Fibroblast of lung (primary cell): ENCODE results near the gene RALGDS. TPM values are rescaled to one million over a fixed set of nuclear protein-coding genes. Genes with fewer than 3 reads are reported as not detected.

Experiments
- DNase-seq, 2 donors: peaks; one replicate each; pipeline versions ENCODE4 v3.0.0 to v3.0.0-alpha.2; 2010; ENCODE audit warnings: low read depth in 2 of 2
- H2AFZ ChIP-seq: 2 replicates; pipeline ENCODE4 v1.5.1; 2012; ENCODE audit warnings: low read length, control low read depth, inconsistent platforms
- H3K27ac ChIP-seq: 2 replicates; pipeline ENCODE4 v1.5.1; 2011; ENCODE audit warnings: low read length, control low read depth; ENCODE audit not compliant: insufficient read depth
- H3K27me3 ChIP-seq: 2 replicates; pipeline ENCODE4 v1.5.1; 2011; ENCODE audit warnings: mild to moderate bottlenecking, low read length; ENCODE audit not compliant: control insufficient read depth, insufficient read depth
- H3K36me3 ChIP-seq: 2 replicates; pipeline ENCODE4 v1.5.1; 2011; ENCODE audit warnings: low read length; ENCODE audit not compliant: control insufficient read depth, insufficient read depth
- H3K4me1 ChIP-seq: 2 replicates; pipeline ENCODE4 v1.5.1; 2011; ENCODE audit warnings: low read length; ENCODE audit not compliant: control insufficient read depth, insufficient read depth; ENCODE audit errors: extremely low read depth
- H3K4me2 ChIP-seq: 2 replicates; pipeline ENCODE4 v1.5.1; 2011; ENCODE audit warnings: low read length, control low read depth; ENCODE audit not compliant: insufficient read depth; ENCODE audit errors: extremely low read depth
- H3K4me3 ChIP-seq, 4 experiments: fragments of 200-600 bp in 1 of 4; sonication (generic) in 1 of 4; replicated peaks in 1 of 4; 2 replicates each; pipeline ENCODE4 v1.5.1; 2011 to 2016; ENCODE audit warnings: low read length in 4 of 4, low read depth in 3 of 4, mild to moderate bottlenecking in 3 of 4, control low read depth in 2 of 4, inconsistent platforms in 1 of 4, mixed read lengths in 1 of 4; ENCODE audit not compliant: insufficient read depth in 1 of 4; ENCODE audit errors: control extremely low read depth in 1 of 4
- H3K79me2 ChIP-seq: 2 replicates; pipeline ENCODE4 v1.5.1; 2012; ENCODE audit warnings: mild to moderate bottlenecking, low read length, inconsistent platforms; ENCODE audit not compliant: control insufficient read depth, insufficient read depth
- H3K9ac ChIP-seq: 2 replicates; pipeline ENCODE4 v1.5.1; 2011; ENCODE audit warnings: mild to moderate bottlenecking, low read length, control low read depth; ENCODE audit not compliant: insufficient read depth
- H3K9me3 ChIP-seq: 2 replicates; pipeline ENCODE4 v1.5.1; 2012; ENCODE audit warnings: low read depth, low read length; ENCODE audit not compliant: control insufficient read depth, insufficient read depth
- H4K20me1 ChIP-seq: 2 replicates; pipeline ENCODE4 v1.5.1; 2011; ENCODE audit warnings: low read length; ENCODE audit not compliant: control insufficient read depth, insufficient read depth; ENCODE audit errors: extremely low read depth
- CTCF ChIP-seq, 2 donors: IDR thresholded peaks in 1 of 2; conservative IDR thresholded peaks in 1 of 2; 1 replicate in 1 of 2; 2 replicates in 1 of 2; pipeline ENCODE4 v1.5.1; 2011 to 2012; ENCODE audit warnings: low read length in 2 of 2, control low read depth in 1 of 2, inconsistent platforms in 1 of 2, low read depth in 1 of 2, mild to moderate bottlenecking in 1 of 2
- EZH2 ChIP-seq: IDR thresholded peaks from 2 replicates; pipeline ENCODE4 v1.5.1; 2012; ENCODE audit warnings: low read length, control low read depth, mild to moderate bottlenecking; ENCODE audit errors: missing control alignments
- polyA plus RNA-seq, 2 donors: library from polyadenylated mRNA; depleted of rRNA in 1 of 2; stranded (reverse) in 1 of 2; unstranded in 1 of 2; fragments of >200 nt; gene quantifications; 2 replicates each; pipeline ENCODE4 v1.2.1, GENCODE V29; 2011 to 2012; ENCODE audit warnings: missing spikeins in 1 of 2
- total RNA-seq: library from RNA; depleted of rRNA; stranded (reverse); fragments of >200 nt; gene quantifications from 2 replicates; pipeline ENCODE4 v1.2.1, GENCODE V29; 2014

RALGDS gene
- total and polyA plus RNA-seq, 2 donors (not counting 1 experiment from before 2014, with no cell fraction given), result 16.6 to 23.6 TPM

GRCh38 chr9:133140606-133141005 lies 19.6 kb upstream of the RALGDS start:
- no peaks in the 10 kb centered on the region for H4K20me1 ChIP-seq
- no peak overlapping the region for H3K9ac ChIP-seq
- DNase-seq, result no peak
- no peaks in the 10 kb centered on the region for H3K27me3 ChIP-seq
- H3K4me2 ChIP-seq, result no peak overlapping the region
- no peak overlapping the region for H3K4me3 ChIP-seq
- H3K4me1 ChIP-seq, result peaks cover 10% of the 10 kb centered on the region
- H2AFZ ChIP-seq, result no peak overlapping the region
- no peaks in the 10 kb centered on the region for H3K36me3 ChIP-seq
- H3K27ac ChIP-seq, result no peak overlapping the region
- peaks cover 2% of the 10 kb centered on the region for H3K79me2 ChIP-seq
- TF ChIP-seq EZH2 (no peak), CTCF (conservative IDR thresholded peaks at IDR 0.05 in 1 of 2, IDR thresholded peaks at IDR 0.05 in 1 of 2; ENCODE audit: low read depth in 1 of 2, low read length in 2 of 2) (no peak)
- no peaks in the 10 kb centered on the region for H3K9me3 ChIP-seq

GRCh38 chr9:133140174-133140505 lies 19.1 kb upstream of the RALGDS start:
- no peak overlapping the region for H3K9ac ChIP-seq
- peaks cover 2% of the 10 kb centered on the region for H3K79me2 ChIP-seq
- H2AFZ ChIP-seq, result no peak overlapping the region
- H3K4me3 ChIP-seq, result no peak overlapping the region
- H3K4me1 ChIP-seq, result peaks cover 15% of the 10 kb centered on the region
- no peak overlapping the region for H3K4me2 ChIP-seq
- TF ChIP-seq CTCF (conservative IDR thresholded peaks at IDR 0.05 in 1 of 2, IDR thresholded peaks at IDR 0.05 in 1 of 2; ENCODE audit: low read depth in 1 of 2, low read length in 2 of 2) (no peak), EZH2 (no peak)
- no peak overlapping the region for H3K27ac ChIP-seq
- DNase-seq, result no peak
- no peaks in the 10 kb centered on the region for H4K20me1 ChIP-seq
- no peaks in the 10 kb centered on the region for H3K9me3 ChIP-seq
- H3K36me3 ChIP-seq, result no peaks in the 10 kb centered on the region
- no peaks in the 10 kb centered on the region for H3K27me3 ChIP-seq

GRCh38 chr9:133139246-133140173 lies 18.5 kb upstream of the RALGDS start:
- Histone ChIP-seq H3K79me2 (peaks cover 2% of the 10 kb centered on the region), H3K27me3 (no peaks in the 10 kb centered on the region), H3K4me1 (peaks cover 16% of the 10 kb centered on the region), H3K9ac (no peak overlapping the region), H2AFZ (no peak overlapping the region), H4K20me1 (no peaks in the 10 kb centered on the region), H3K9me3 (no peaks in the 10 kb centered on the region), H3K4me3 (no peak overlapping the region), H3K36me3 (no peaks in the 10 kb centered on the region), H3K27ac (no peak overlapping the region), H3K4me2 (no peak overlapping the region)
- DNase-seq, result no peak
- no peak for TF ChIP-seq CTCF (conservative IDR thresholded peaks at IDR 0.05 in 1 of 2, IDR thresholded peaks at IDR 0.05 in 1 of 2; ENCODE audit: low read depth in 1 of 2, low read length in 2 of 2)
- TF ChIP-seq EZH2, result no peak
